DND-41 (cell line): ENCODE data around the gene DLGAP4.

ENCODE experiments used
- ATAC-seq: fragments of 200-7000 bp; cut with Tn5 transposase; 3 replicates; pipeline ENCODE4 v1.9.1; 2021; ENCODE audit warnings: low read depth; ENCODE audit not compliant: insufficient read depth
- DNase-seq: peaks from one replicate; pipeline ENCODE4 v3.0.0-alpha.2; 2020
- H2AFZ ChIP-seq: 2 replicates; pipeline ENCODE4 v1.6.0; 2012; ENCODE audit warnings: low read depth, low read length
- H3K27ac ChIP-seq: 2 replicates; pipeline ENCODE4 v1.5.1; 2012; ENCODE audit warnings: low read length, inconsistent platforms
- H3K27me3 ChIP-seq: fragments of 200-600 bp; sonication (generic); 2 replicates; pipeline ENCODE4 v1.6.0; 2012; ENCODE audit warnings: low read length, mild to moderate bottlenecking, inconsistent platforms; ENCODE audit not compliant: insufficient read depth, poor library complexity
- H3K36me3 ChIP-seq: 2 replicates; pipeline ENCODE4 v1.5.1; 2012; ENCODE audit warnings: low read length, inconsistent platforms; ENCODE audit not compliant: insufficient read depth
- H3K4me1 ChIP-seq: 2 replicates; pipeline ENCODE4 v1.5.1; 2012; ENCODE audit warnings: mild to moderate bottlenecking, low read length; ENCODE audit not compliant: insufficient read depth
- H3K4me2 ChIP-seq: 2 replicates; pipeline ENCODE4 v1.6.0; 2012; ENCODE audit warnings: mild to moderate bottlenecking, moderate library complexity, low read length, inconsistent platforms; ENCODE audit not compliant: insufficient read depth
- H3K4me3 ChIP-seq, 2 experiments: fragments of 200-600 bp in 1 of 2; shearing (Covaris generic) in 1 of 2; 2 replicates each; pipeline ENCODE4 v1.5.1; 2012 to 2016; ENCODE audit warnings: inconsistent platforms in 2 of 2, low read length in 2 of 2, mild to moderate bottlenecking in 2 of 2, low read depth in 1 of 2, moderate library complexity in 1 of 2
- H3K79me2 ChIP-seq: 2 replicates; pipeline ENCODE4 v1.6.0; 2012; ENCODE audit warnings: low read length, inconsistent platforms; ENCODE audit not compliant: insufficient read depth
- H3K9ac ChIP-seq: 2 replicates; pipeline ENCODE4 v1.6.0; 2012; ENCODE audit warnings: low read depth, mild to moderate bottlenecking, inconsistent platforms, low read length, moderate library complexity
- H3K9me3 ChIP-seq: 2 replicates; pipeline ENCODE4 v1.5.1; 2012; ENCODE audit warnings: low read length, moderate library complexity, mild to moderate bottlenecking, inconsistent platforms; ENCODE audit not compliant: insufficient read depth, severe bottlenecking
- H4K20me1 ChIP-seq: 2 replicates; pipeline ENCODE4 v1.6.0; 2012; ENCODE audit warnings: low read length; ENCODE audit not compliant: insufficient read depth
- EZH2 ChIP-seq: IDR thresholded peaks from 3 replicates; pipeline ENCODE4 v1.6.1; 2012; ENCODE audit warnings: borderline replicate concordance, low read depth, mild to moderate bottlenecking, moderate library complexity, low read length, inconsistent platforms; ENCODE audit not compliant: severe bottlenecking
- TF ChIP-seq, protein P1 (sequence below): IDR thresholded peaks from 2 replicates; pipeline ENCODE4 v1.5.1; 2012; ENCODE audit warnings: borderline replicate concordance, low read length, moderate library complexity, mild to moderate bottlenecking; ENCODE audit not compliant: poor library complexity, severe bottlenecking; ENCODE audit errors: extremely low read depth

DLGAP4 gene

DNA sequence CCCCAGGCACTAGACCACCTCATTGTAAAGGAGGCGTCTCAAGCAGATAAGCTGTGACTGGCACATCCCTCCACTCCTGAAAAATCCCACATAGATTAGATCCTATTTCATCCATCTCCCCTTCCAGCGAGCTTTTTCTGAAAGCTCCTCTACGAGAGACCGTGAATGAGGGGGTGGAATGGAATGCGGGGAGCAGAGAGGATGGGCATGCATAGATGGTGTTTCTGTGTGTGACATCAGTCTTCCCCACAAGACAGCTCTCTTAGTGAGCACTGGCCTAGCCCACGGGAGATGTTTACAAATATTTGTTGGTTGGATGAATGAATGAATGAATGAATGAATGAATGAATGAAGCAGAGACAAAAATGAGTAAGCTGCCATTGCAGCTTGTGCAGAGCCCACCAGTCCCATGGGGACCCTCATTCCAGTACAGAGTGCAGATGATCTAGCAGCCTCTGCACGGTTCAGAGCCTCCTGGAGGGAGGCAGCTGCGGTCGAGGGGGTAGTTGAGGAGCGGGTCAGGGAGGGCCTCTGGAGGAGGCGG lies 98.4 kb downstream of the DLGAP4 start:
- Histone ChIP-seq H2AFZ (no peak overlapping the region), H3K79me2 (no peaks in the 10 kb centered on the region), H3K9ac (no peak overlapping the region), H3K4me1 (no peaks in the 10 kb centered on the region), H3K27ac (no peak overlapping the region), H3K4me3 (no peak overlapping the region), H3K36me3 (no peaks in the 10 kb centered on the region), H3K27me3 (no peaks in the 10 kb centered on the region), H3K4me2 (no peak overlapping the region), H3K9me3 (no peaks in the 10 kb centered on the region), H4K20me1 (no peaks in the 10 kb centered on the region; the same call in none of the 2 replicates)
- TF ChIP-seq EZH2, result no peak
- TF ChIP-seq, protein P1, sequence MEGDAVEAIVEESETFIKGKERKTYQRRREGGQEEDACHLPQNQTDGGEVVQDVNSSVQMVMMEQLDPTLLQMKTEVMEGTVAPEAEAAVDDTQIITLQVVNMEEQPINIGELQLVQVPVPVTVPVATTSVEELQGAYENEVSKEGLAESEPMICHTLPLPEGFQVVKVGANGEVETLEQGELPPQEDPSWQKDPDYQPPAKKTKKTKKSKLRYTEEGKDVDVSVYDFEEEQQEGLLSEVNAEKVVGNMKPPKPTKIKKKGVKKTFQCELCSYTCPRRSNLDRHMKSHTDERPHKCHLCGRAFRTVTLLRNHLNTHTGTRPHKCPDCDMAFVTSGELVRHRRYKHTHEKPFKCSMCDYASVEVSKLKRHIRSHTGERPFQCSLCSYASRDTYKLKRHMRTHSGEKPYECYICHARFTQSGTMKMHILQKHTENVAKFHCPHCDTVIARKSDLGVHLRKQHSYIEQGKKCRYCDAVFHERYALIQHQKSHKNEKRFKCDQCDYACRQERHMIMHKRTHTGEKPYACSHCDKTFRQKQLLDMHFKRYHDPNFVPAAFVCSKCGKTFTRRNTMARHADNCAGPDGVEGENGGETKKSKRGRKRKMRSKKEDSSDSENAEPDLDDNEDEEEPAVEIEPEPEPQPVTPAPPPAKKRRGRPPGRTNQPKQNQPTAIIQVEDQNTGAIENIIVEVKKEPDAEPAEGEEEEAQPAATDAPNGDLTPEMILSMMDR, result no peak
- no peak for DNase-seq
- ATAC-seq, result no peak

DNA sequence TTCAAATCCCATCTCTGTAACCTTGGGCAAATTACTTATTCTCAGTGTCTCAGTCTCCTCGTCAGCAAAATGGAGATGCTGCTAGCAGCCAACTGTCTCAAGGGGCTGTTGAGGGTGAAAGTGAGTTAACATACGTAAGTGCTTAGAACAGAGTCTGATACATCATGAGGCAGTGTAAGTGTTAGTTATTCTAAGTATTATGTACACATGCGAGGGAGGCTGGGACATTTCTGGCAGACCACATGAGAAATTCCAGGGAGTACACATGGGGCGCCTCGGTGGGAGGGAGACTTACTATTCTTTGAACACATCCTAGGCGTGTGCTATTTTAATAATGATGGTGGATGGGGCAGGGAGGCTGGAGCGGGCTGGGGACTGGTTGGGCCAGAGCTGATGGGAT lies 99.1 kb downstream of the DLGAP4 start:
- Histone ChIP-seq H3K27ac (no peak overlapping the region), H3K79me2 (no peaks in the 10 kb centered on the region), H4K20me1 (no peaks in the 10 kb centered on the region; the same call in none of the 2 replicates), H3K27me3 (no peaks in the 10 kb centered on the region), H3K36me3 (no peaks in the 10 kb centered on the region), H3K4me2 (no peak overlapping the region), H3K4me3 (no peak overlapping the region), H3K9me3 (no peaks in the 10 kb centered on the region), H2AFZ (no peak overlapping the region), H3K9ac (no peak overlapping the region), H3K4me1 (no peaks in the 10 kb centered on the region)
- DNase-seq (no peak), ATAC-seq (no peak)
- TF ChIP-seq EZH2, result no peak
- TF ChIP-seq, protein P1, result no peak

GRCh38 chr20:36407199-36407733 lies 101.1 kb downstream of the DLGAP4 start:
- Histone ChIP-seq H3K4me2 (no peak overlapping the region), H3K36me3 (no peaks in the 10 kb centered on the region), H3K9me3 (no peaks in the 10 kb centered on the region), H3K79me2 (no peaks in the 10 kb centered on the region), H3K9ac (no peak overlapping the region), H2AFZ (no peak overlapping the region), H3K4me1 (no peaks in the 10 kb centered on the region), H3K27me3 (peaks cover 4% of the 10 kb centered on the region), H3K27ac (no peak overlapping the region), H3K4me3 (no peak overlapping the region), H4K20me1 (no peaks in the 10 kb centered on the region; the same call in none of the 2 replicates)
- DNase-seq (no peak), ATAC-seq (no peak)
- TF ChIP-seq EZH2, result no peak
- TF ChIP-seq, protein P1, result no peak

GRCh38 chr20:36408219-36408618 lies 102.1 kb downstream of the DLGAP4 start:
- ATAC-seq (no peak), DNase-seq (no peak)
- H3K27ac ChIP-seq, result no peak overlapping the region
- H3K79me2 ChIP-seq, result no peaks in the 10 kb centered on the region
- no peaks in the 10 kb centered on the region; the same call in none of the 2 replicates for H4K20me1 ChIP-seq
- H3K27me3 ChIP-seq, result peaks cover 8% of the 10 kb centered on the region
- no peaks in the 10 kb centered on the region for H3K36me3 ChIP-seq
- no peaks in the 10 kb centered on the region for H3K9me3 ChIP-seq
- H2AFZ ChIP-seq, result no peak overlapping the region
- TF ChIP-seq, protein P1, result no peak
- no peak for TF ChIP-seq EZH2
- H3K4me1 ChIP-seq, result no peaks in the 10 kb centered on the region
- H3K9ac ChIP-seq, result no peak overlapping the region
- no peak overlapping the region for H3K4me2 ChIP-seq
- H3K4me3 ChIP-seq, result no peak overlapping the region
